HL-60 (cell line): ENCODE data around the gene BARX1.

Experiments
- DNase-seq, 2 experiments: peaks; one replicate each; pipeline ENCODE4 v3.0.0-alpha.2; 2010 to 2020; ENCODE audit warnings: low read depth in 1 of 2, low spot score in 1 of 2
- H3K27ac ChIP-seq: fragments of 250-450 bp; sonication (Bioruptor Pico); replicated peaks from 2 replicates; pipeline ENCODE4 v1.5.1; 2020; ENCODE audit warnings: mild to moderate bottlenecking, moderate library complexity
- H3K27me3 ChIP-seq: fragments of 250-450 bp; sonication (Bioruptor Pico); 2 replicates; pipeline ENCODE4 v1.5.1; 2021; ENCODE audit warnings: mild to moderate bottlenecking, moderate library complexity; ENCODE audit not compliant: insufficient read depth, poor library complexity, severe bottlenecking
- H3K4me3 ChIP-seq: replicated peaks from 2 replicates; pipeline ENCODE4 v1.5.1; 2011; ENCODE audit warnings: mild to moderate bottlenecking, control low read depth, low read length; ENCODE audit not compliant: insufficient read depth
- GABPA ChIP-seq: IDR thresholded peaks from 2 replicates; pipeline ENCODE4 v1.6.1; 2012; ENCODE audit warnings: low read depth
- POLR2AphosphoS5 ChIP-seq: IDR thresholded peaks from 2 replicates; pipeline ENCODE4 v1.6.1; 2012; ENCODE audit warnings: low read depth
- SPI1 ChIP-seq: IDR thresholded peaks from 2 replicates; pipeline ENCODE4 v1.6.1; 2012; ENCODE audit warnings: low read depth, mild to moderate bottlenecking, borderline replicate concordance
- TF ChIP-seq, protein P1 (sequence below): IDR thresholded peaks from 2 replicates; pipeline ENCODE4 v1.6.1; 2012; ENCODE audit warnings: low read depth; ENCODE audit not compliant: insufficient replicate concordance
- TF ChIP-seq, protein P2 (sequence below): IDR thresholded peaks from one replicate; pipeline ENCODE4 v1.5.1; 2011; ENCODE audit warnings: low read length, control low read depth, inconsistent platforms; ENCODE audit not compliant: insufficient read depth

BARX1 gene

DNA sequence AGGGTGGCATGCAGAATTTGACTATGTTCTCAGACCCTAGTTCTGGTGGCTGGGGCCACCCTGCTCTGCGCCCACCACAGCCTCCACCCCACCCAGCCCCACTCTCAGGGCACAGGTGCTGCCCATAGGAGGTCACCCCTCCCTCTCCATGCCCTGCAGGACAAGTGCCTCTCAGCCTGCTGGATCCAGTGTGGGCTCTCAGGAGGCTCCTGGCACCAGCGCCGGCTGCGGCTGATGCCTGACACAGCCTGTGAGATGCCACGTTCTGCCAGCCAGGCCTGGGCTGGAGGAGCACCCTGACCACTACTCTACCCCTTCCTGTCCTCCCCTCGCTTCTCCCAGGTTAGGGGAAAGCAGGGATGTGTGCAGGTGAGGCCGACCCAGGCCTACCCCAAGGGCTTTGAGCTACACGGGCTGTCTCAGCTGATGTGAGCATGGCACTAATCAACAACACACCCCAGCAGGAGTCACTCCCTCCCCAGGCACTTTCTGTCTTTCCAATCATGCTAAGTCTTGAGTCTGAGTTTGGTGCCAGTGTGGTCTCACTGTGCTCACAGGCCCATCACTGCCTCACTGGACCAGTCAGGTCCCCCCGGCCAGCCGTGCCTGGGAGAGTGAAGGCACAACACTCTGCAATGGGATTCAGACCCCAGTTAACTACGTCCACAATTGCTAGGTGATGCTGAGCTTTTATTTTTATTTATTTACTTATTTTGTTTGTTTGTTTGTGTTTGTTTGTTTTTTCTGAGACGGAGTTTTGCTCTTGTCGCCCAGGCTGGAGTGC lies 12.1 kb upstream of the BARX1 start:
- no peak for DNase-seq
- TF ChIP-seq GABPA, result no peak
- no peak for TF ChIP-seq SPI1
- TF ChIP-seq, protein P1, sequence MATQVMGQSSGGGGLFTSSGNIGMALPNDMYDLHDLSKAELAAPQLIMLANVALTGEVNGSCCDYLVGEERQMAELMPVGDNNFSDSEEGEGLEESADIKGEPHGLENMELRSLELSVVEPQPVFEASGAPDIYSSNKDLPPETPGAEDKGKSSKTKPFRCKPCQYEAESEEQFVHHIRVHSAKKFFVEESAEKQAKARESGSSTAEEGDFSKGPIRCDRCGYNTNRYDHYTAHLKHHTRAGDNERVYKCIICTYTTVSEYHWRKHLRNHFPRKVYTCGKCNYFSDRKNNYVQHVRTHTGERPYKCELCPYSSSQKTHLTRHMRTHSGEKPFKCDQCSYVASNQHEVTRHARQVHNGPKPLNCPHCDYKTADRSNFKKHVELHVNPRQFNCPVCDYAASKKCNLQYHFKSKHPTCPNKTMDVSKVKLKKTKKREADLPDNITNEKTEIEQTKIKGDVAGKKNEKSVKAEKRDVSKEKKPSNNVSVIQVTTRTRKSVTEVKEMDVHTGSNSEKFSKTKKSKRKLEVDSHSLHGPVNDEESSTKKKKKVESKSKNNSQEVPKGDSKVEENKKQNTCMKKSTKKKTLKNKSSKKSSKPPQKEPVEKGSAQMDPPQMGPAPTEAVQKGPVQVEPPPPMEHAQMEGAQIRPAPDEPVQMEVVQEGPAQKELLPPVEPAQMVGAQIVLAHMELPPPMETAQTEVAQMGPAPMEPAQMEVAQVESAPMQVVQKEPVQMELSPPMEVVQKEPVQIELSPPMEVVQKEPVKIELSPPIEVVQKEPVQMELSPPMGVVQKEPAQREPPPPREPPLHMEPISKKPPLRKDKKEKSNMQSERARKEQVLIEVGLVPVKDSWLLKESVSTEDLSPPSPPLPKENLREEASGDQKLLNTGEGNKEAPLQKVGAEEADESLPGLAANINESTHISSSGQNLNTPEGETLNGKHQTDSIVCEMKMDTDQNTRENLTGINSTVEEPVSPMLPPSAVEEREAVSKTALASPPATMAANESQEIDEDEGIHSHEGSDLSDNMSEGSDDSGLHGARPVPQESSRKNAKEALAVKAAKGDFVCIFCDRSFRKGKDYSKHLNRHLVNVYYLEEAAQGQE, result no peak
- no peak for TF ChIP-seq POLR2AphosphoS5
- TF ChIP-seq, protein P2, sequence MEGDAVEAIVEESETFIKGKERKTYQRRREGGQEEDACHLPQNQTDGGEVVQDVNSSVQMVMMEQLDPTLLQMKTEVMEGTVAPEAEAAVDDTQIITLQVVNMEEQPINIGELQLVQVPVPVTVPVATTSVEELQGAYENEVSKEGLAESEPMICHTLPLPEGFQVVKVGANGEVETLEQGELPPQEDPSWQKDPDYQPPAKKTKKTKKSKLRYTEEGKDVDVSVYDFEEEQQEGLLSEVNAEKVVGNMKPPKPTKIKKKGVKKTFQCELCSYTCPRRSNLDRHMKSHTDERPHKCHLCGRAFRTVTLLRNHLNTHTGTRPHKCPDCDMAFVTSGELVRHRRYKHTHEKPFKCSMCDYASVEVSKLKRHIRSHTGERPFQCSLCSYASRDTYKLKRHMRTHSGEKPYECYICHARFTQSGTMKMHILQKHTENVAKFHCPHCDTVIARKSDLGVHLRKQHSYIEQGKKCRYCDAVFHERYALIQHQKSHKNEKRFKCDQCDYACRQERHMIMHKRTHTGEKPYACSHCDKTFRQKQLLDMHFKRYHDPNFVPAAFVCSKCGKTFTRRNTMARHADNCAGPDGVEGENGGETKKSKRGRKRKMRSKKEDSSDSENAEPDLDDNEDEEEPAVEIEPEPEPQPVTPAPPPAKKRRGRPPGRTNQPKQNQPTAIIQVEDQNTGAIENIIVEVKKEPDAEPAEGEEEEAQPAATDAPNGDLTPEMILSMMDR, result no peak
- no peak overlapping the region for H3K27ac ChIP-seq
- no peak overlapping the region for H3K4me3 ChIP-seq
- no peaks in the 10 kb centered on the region for H3K27me3 ChIP-seq

DNA sequence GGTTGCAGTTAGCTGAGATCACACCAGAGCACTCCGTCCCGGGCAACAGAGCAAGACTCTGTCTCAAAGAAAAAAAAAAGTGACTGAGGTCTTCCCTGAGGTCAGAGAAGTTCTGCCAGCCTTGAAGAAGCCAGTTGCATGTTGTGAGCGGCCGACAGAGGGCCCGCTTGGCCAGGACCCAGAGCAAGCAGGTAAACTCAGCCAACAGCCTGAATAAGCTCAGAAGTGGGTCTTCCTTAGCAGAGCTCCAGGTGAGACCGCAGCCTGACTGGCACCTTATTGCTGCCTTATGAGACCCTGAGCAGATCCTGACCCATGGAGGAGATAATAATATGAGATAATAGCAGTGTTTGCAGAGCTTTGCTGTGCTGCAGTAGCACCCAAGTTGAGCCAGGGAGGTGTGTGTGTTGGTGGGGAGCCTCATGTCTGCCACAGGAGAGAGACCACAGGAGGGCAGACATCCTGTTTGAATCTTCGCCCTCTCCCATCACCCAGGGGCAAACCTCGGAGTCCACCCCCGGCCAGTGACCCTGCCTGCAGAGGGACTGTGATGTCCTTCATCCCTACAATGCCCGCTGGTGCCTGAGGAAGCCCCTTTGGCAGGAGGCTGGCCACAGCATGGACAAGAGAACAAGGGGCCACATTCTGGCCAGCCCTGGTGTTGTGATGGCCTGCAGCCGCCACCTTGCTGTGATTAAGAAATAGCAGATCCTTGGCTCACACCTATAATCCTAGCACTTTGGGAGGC lies 10.8 kb upstream of the BARX1 start:
- DNase-seq, result no peak
- H3K27ac ChIP-seq, result no peak overlapping the region
- TF ChIP-seq, protein P1, result no peak
- TF ChIP-seq, protein P2, result no peak
- TF ChIP-seq SPI1 (no peak), GABPA (no peak), POLR2AphosphoS5 (no peak)
- H3K4me3 ChIP-seq, result no peak overlapping the region
- H3K27me3 ChIP-seq, result peaks cover 6% of the 10 kb centered on the region

DNA sequence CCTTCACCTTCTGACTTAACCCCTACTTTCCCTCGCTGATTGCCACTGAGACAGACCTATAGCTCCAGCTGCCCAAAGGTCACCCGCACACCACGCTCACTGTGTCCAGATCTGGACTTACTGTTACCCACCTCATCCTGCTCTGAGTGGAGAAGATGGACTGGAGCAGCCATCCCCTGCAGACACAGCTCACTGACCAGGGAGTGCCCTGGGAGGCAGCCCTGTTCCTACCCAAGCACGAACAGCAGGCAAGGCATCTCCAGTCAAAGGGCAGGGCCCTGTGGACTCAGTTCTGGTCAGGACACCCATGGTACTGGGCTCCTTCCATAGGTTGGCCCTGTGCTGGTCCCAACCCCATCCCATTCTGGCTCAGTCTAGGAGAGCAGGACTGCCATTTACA lies 9.5 kb upstream of the BARX1 start:
- Histone ChIP-seq H3K27ac (no peak overlapping the region), H3K27me3 (peaks cover 18% of the 10 kb centered on the region), H3K4me3 (no peak overlapping the region)
- TF ChIP-seq GABPA (no peak), POLR2AphosphoS5 (no peak), SPI1 (no peak)
- TF ChIP-seq, protein P1, result no peak
- TF ChIP-seq, protein P2, result no peak
- no peak for DNase-seq
